Measurements from ENCODE around the gene APLN. TPM values are rescaled to one million over a fixed set of nuclear protein-coding genes. Genes with fewer than 3 reads are reported as not detected.

Gene APLN
- total RNA-seq, 2 donors from 2014 or later, result 1.1 to 1.8 TPM

- H3K27ac ChIP-seq, result peak overlapping the region in 1 of 2 donors; percentile 53
- no peak overlapping the region for H3K4me3 ChIP-seq
- DNase-seq (ENCODE audit: low spot score), result no peak
- peak; percentile 41 for TF ChIP-seq CTCF (IDR thresholded peaks at IDR 0.05)
- H3K9me3 ChIP-seq, result no peaks in the 10 kb centered on the region
- H3K27me3 ChIP-seq (replicated peaks; ENCODE audit: insufficient read depth), result no peaks in the 10 kb centered on the region
- H3K36me3 ChIP-seq, result no peaks in the 10 kb centered on the region
- peak; percentile 30 for ATAC-seq (ENCODE audit: insufficient number of reproducible peaks, low FRiP score, low read depth)
- H3K4me1 ChIP-seq (ENCODE audit: control insufficient read depth in 1 of 2, low read depth in 2 of 2), result no peaks in the 10 kb centered on the region
Observed at GRCh38 chrX:129600981-129601424, 53.8 kb downstream of the APLN start.

- DNase-seq (ENCODE audit: low spot score), result no peak
- H3K36me3 ChIP-seq, result no peaks in the 10 kb centered on the region
- no peak overlapping the region for H3K27ac ChIP-seq
- no peaks in the 10 kb centered on the region for H3K4me1 ChIP-seq (ENCODE audit: control insufficient read depth in 1 of 2, low read depth in 2 of 2)
- no peaks in the 10 kb centered on the region for H3K9me3 ChIP-seq
- TF ChIP-seq CTCF (IDR thresholded peaks at IDR 0.05), result no peak
- no peak for ATAC-seq (ENCODE audit: insufficient number of reproducible peaks, low FRiP score, low read depth)
- H3K4me3 ChIP-seq, result no peak overlapping the region
- H3K27me3 ChIP-seq (replicated peaks; ENCODE audit: insufficient read depth), result no peaks in the 10 kb centered on the region
Observed at GRCh38 chrX:129599996-129600395, 54.8 kb downstream of the APLN start.

- TF ChIP-seq CTCF (IDR thresholded peaks at IDR 0.05), result no peak
- Histone ChIP-seq H3K27ac (no peak overlapping the region), H3K9me3 (no peaks in the 10 kb centered on the region), H3K4me3 (no peak overlapping the region), H3K4me1 (ENCODE audit: control insufficient read depth in 1 of 2, low read depth in 2 of 2) (no peaks in the 10 kb centered on the region), H3K36me3 (no peaks in the 10 kb centered on the region), H3K27me3 (replicated peaks; ENCODE audit: insufficient read depth) (no peaks in the 10 kb centered on the region)
- ATAC-seq (ENCODE audit: insufficient number of reproducible peaks, low FRiP score, low read depth) (no peak), DNase-seq (ENCODE audit: low spot score) (no peak)
Observed at GRCh38 chrX:129599499-129599898, 55.3 kb downstream of the APLN start.

- Histone ChIP-seq H3K36me3 (no peaks in the 10 kb centered on the region), H3K4me3 (no peak overlapping the region), H3K27me3 (replicated peaks; ENCODE audit: insufficient read depth) (no peaks in the 10 kb centered on the region), H3K9me3 (no peaks in the 10 kb centered on the region), H3K4me1 (ENCODE audit: control insufficient read depth in 1 of 2, low read depth in 2 of 2) (no peaks in the 10 kb centered on the region), H3K27ac (no peak overlapping the region)
- no peak for TF ChIP-seq CTCF (IDR thresholded peaks at IDR 0.05)
- ATAC-seq (ENCODE audit: insufficient number of reproducible peaks, low FRiP score, low read depth) (no peak), DNase-seq (ENCODE audit: low spot score) (no peak)
Observed at GRCh38 chrX:129597905-129598304, 56.9 kb downstream of the APLN start.

GRCh38 chrX:129596077-129596476 is 58.7 kb downstream of the APLN start:
- TF ChIP-seq CTCF (IDR thresholded peaks at IDR 0.05), result no peak
- Histone ChIP-seq H3K4me3 (no peak overlapping the region), H3K27me3 (replicated peaks; ENCODE audit: insufficient read depth) (no peaks in the 10 kb centered on the region), H3K27ac (no peak overlapping the region), H3K36me3 (no peaks in the 10 kb centered on the region), H3K9me3 (no peaks in the 10 kb centered on the region), H3K4me1 (ENCODE audit: control insufficient read depth in 1 of 2, low read depth in 2 of 2) (no peaks in the 10 kb centered on the region)
- ATAC-seq (ENCODE audit: insufficient number of reproducible peaks, low FRiP score, low read depth) (no peak), DNase-seq (ENCODE audit: low spot score) (no peak)

Other genes with a start within 250 kb of the APLN start
- 10 to 100 TPM; 34.0 to 56.6 TPM for gene SMARCA1, start 131.5 kb downstream of the APLN start, total RNA-seq
- 10 to 100 TPM; 19.5 to 27.9 TPM for gene OCRL, start 114.7 kb downstream of the APLN start, total RNA-seq
- 1 to 10 TPM; 2.7 to 4.2 TPM for gene XPNPEP2, start 84.0 kb upstream of the APLN start, total RNA-seq
- 10 to 100 TPM; 12.4 to 16.2 TPM for gene SASH3, start 125.0 kb upstream of the APLN start, total RNA-seq
- 10 to 100 TPM; 18.3 to 38.4 TPM for gene ZDHHC9, start 188.9 kb upstream of the APLN start, total RNA-seq